Subcutaneous adipose tissue (tissue), 4 donors: Measurements from ENCODE around the gene L1CAM. TPM values are rescaled to one million over a fixed set of nuclear protein-coding genes. Genes with fewer than 3 reads are reported as not detected.

Experiments used
- CTCF ChIP-seq: fragments of 450-650 bp; IDR thresholded peaks from one replicate; pipeline ENCODE4 v1.5.1; 2016; ENCODE audit warnings: low read depth, mild to moderate bottlenecking, control low read depth, antibody characterized with exemption, moderate library complexity
- total RNA-seq, 4 donors: library from RNA; depleted of rRNA; stranded (reverse); fragments of >200 nt; gene quantifications; one replicate each; pipeline ENCODE4 v1.1.0, GENCODE V29; 2016

Gene L1CAM
- 1 to 10 TPM in 2 of 4 donors, under 1 TPM in 2; 0.68 to 1.5 (median 0.95) TPM for total RNA-seq

- TF ChIP-seq CTCF: no peak
These were observed at the start of gene L1CAM for GRCh38 chrX:153885968-153886903. TSS of gene L1CAM (minus strand) at chrX:153886173. CDS start at chrX:153875836, 10,337 bp downstream.

GRCh38 chrX:153935326-153935851, 49.4 kb upstream of the L1CAM start:
- TF ChIP-seq CTCF: no peak

- no peak for TF ChIP-seq CTCF
These were observed 48.9 kb upstream of the L1CAM start, which contains the start of gene NAA10 for GRCh38 chrX:153934762-153935325. TSS of gene NAA10 (minus strand) at chrX:153935037. CDS start at chrX:153934904, 133 bp downstream.

GRCh38 chrX:153934148-153934761, 48.3 kb upstream of the L1CAM start:
- no peak for TF ChIP-seq CTCF

GRCh38 chrX:153933748-153934147, 47.8 kb upstream of the L1CAM start:
- no peak for TF ChIP-seq CTCF

- no peak for TF ChIP-seq CTCF
These were observed 46.4 kb upstream of the L1CAM start for GRCh38 chrX:153932220-153932915.
